HepG2 (cell line): Measurements from ENCODE around the gene RCOR1. TPM values are rescaled to one million over a fixed set of nuclear protein-coding genes. Genes with fewer than 3 reads are reported as not detected.

ENCODE experiments used
- ATAC-seq: fragments of 200-7000 bp; cut with Tn5 transposase; 3 replicates; pipeline ENCODE4 v1.9.1; 2020; ENCODE audit warnings: mild to moderate bottlenecking, moderate library complexity
- BruUV-seq: library from RNA; stranded (reverse); fragments of 400-500 nt; replicated peaks from 2 replicates; lab custom pipeline; 2021; lab: Mats Ljungman, UMichigan
- CTCF ChIA-PET: fragments of 300-600 bp; formaldehyde crosslinking; extraction: SDS; loops from one replicate; lab custom pipeline; 2021; ENCODE audit warnings: low total read pairs, inconsistent platforms, low intra/inter-chr PET ratio; lab: Yijun Ruan, JAX
- POLR2A ChIA-PET: fragments of 350-600 bp; sonication (Branson Sonifier 250); formaldehyde crosslinking; loops from one replicate; lab custom pipeline; 2020; ENCODE audit warnings: antibody characterized with exemption, inconsistent platforms; lab: Yijun Ruan, JAX
- DNase-seq: peaks from one replicate; pipeline ENCODE4 v3.0.0-alpha.2; 2015; ENCODE audit warnings: low spot score
- FAIRE-seq: peaks from 3 replicates; lab custom pipeline; 2011; peaks lifted over from hg19 to GRCh38; lab: Jason Lieb, UNC
- H2AFZ ChIP-seq: one replicate; pipeline ENCODE4 v1.6.1; 2011; ENCODE audit warnings: low read length, inconsistent platforms
- H3K27ac ChIP-seq: fragments of 300-600 bp; 3 replicates; pipeline ENCODE4 v1.8.0; 2011; ENCODE audit warnings: mixed run types, mild to moderate bottlenecking, mixed read lengths, low read length, inconsistent platforms; ENCODE audit not compliant: insufficient read depth; ENCODE audit errors: extremely low read length
- H3K27me3 ChIP-seq, 2 experiments: fragments of 200-600 bp in 1 of 2; 2 replicates in 1 of 2; 3 replicates in 1 of 2; pipeline versions ENCODE4 v1.6.0 to v1.8.0; 2011; ENCODE audit warnings: low read length in 2 of 2, mild to moderate bottlenecking in 2 of 2, moderate library complexity in 2 of 2, inconsistent platforms in 1 of 2; ENCODE audit not compliant: insufficient read depth in 2 of 2, control insufficient read depth in 1 of 2
- H3K36me3 ChIP-seq, 2 experiments: fragments of 200-600 bp in 1 of 2; replicated peaks in 1 of 2; 2 replicates in 1 of 2; 3 replicates in 1 of 2; pipeline versions ENCODE4 v1.5.1 to v1.8.0; 2011; ENCODE audit warnings: low read length in 2 of 2, inconsistent platforms in 1 of 2; ENCODE audit not compliant: insufficient read depth in 2 of 2, control insufficient read depth in 1 of 2
- H3K4me1 ChIP-seq: 2 replicates; pipeline ENCODE4 v1.5.1; 2012; ENCODE audit warnings: low read length, inconsistent platforms; ENCODE audit not compliant: insufficient read depth
- H3K4me2 ChIP-seq: 2 replicates; pipeline ENCODE4 v1.6.0; 2011; ENCODE audit warnings: low read depth, low read length, inconsistent platforms
- H3K4me3 ChIP-seq, 3 experiments: fragments of 200-600 bp in 1 of 3; sonication (generic), shearing (Covaris generic) in 1 of 3; replicated peaks in 1 of 3; 2 replicates each; pipeline ENCODE4 v1.5.1; 2011 to 2016; ENCODE audit warnings: low read length in 3 of 3, inconsistent platforms in 2 of 3, low read depth in 2 of 3, mild to moderate bottlenecking in 2 of 3, control low read depth in 1 of 3, mixed read lengths in 1 of 3; ENCODE audit not compliant: insufficient read depth in 1 of 3
- H3K79me2 ChIP-seq: one replicate; pipeline ENCODE4 v1.6.1; 2011; ENCODE audit warnings: low read length, inconsistent platforms; ENCODE audit not compliant: insufficient read depth
- H3K9ac ChIP-seq: 2 replicates; pipeline ENCODE4 v1.6.0; 2011; ENCODE audit warnings: mild to moderate bottlenecking, low read depth, low read length, inconsistent platforms; ENCODE audit not compliant: insufficient read depth
- H3K9me3 ChIP-seq: 2 replicates; pipeline ENCODE4 v1.5.1; 2012; ENCODE audit warnings: mild to moderate bottlenecking, low read length
- H4K20me1 ChIP-seq: 2 replicates; pipeline ENCODE4 v1.6.0; 2011; ENCODE audit warnings: inconsistent platforms, mild to moderate bottlenecking, low read length, moderate library complexity; ENCODE audit not compliant: insufficient read depth
- NR2F6 ChIP-seq, 2 experiments: IDR thresholded peaks; 2 replicates each; pipeline ENCODE4 v1.6.1; 2016; ENCODE audit warnings: antibody characterized with exemption in 1 of 2, mild to moderate bottlenecking in 1 of 2
- RBM22 ChIP-seq: fragments of 200-400 bp; formaldehyde crosslinking; optimal IDR thresholded peaks from 2 replicates; pipeline ENCODE3; 2017; ENCODE audit warnings: mild to moderate bottlenecking, low read length, moderate library complexity
- ZNF230 ChIP-seq: sonication (generic); formaldehyde crosslinking; IDR thresholded peaks from 2 replicates; pipeline ENCODE4 v1.4.0; 2020; ENCODE audit warnings: mild to moderate bottlenecking, missing genetic modification reagents
- ZNF280D ChIP-seq: sonication (generic); formaldehyde crosslinking; IDR thresholded peaks from 2 replicates; pipeline ENCODE4 v1.5.1; 2020; ENCODE audit warnings: mild to moderate bottlenecking, missing genetic modification reagents
- ZNF572 ChIP-seq: sonication (generic); formaldehyde crosslinking; IDR thresholded peaks from 2 replicates; pipeline ENCODE4 v1.5.1; 2020; ENCODE audit warnings: mild to moderate bottlenecking, missing genetic modification reagents
- ZNF777 ChIP-seq: sonication (generic); formaldehyde crosslinking; IDR thresholded peaks from 2 replicates; pipeline ENCODE4 v1.4.0; 2020; ENCODE audit warnings: missing genetic modification reagents
- WGBS: methylation state at CpG from one replicate; pipeline ENCODE4 v1.1.6; 2017; ENCODE audit warnings: low lambda C conversion rate; 5-methylcytosine and 5-hydroxymethylcytosine counted together
- in situ Hi-C: cut with HindIII; loops from 2 replicates; pipeline ENCODE4 v1.10.0; 2017; ENCODE audit warnings: low pct_unique_long_range_greater_than_20kb; ENCODE audit not compliant: extremely low pct_ligation_motif_present
- intact Hi-C: fragments of 100-400 bp; cut with micrococcal nuclease; formaldehyde crosslinking; loops from one replicate; pipeline ENCODE4 v1.10.0; 2022; ENCODE audit not compliant: unreplicated experiment
- polyA plus RNA-seq, 8 experiments: library from polyadenylated mRNA; depleted of rRNA in 3 of 8; stranded (reverse) in 7 of 8; unstranded in 1 of 8; fragments of >200 nt; fragmentation: Illumina TruSeq in 4 of 8; extraction: Trizol in 4 of 8; gene quantifications; 2 replicates each; pipeline versions ENCODE4 v1.2.1 to v1.2.3, GENCODE V29; 2011 to 2016; ENCODE audit warnings: low read depth in 4 of 8, missing spikeins in 1 of 8, mixed read lengths in 1 of 8; ENCODE audit not compliant: insufficient read depth in 1 of 8
- total RNA-seq, 5 experiments: library from RNA; depleted of rRNA; stranded (reverse); fragments of >200 nt; fragmentation: Illumina TruSeq; extraction: Trizol; gene quantifications; 2 replicates each; pipeline ENCODE4 v1.2.3, GENCODE V29; 2016; ENCODE audit warnings: low read depth in 1 of 5

Gene RCOR1
- total and polyA plus RNA-seq, 2 of the 13 experiments (the other 11 are each of a cell fraction or from before 2014, with no cell fraction given) = 10.2 to 11.1 TPM

GRCh38 chr14:102729268-102729667 lies 136.8 kb downstream of the RCOR1 start:
- ChIA-PET POLR2A (no interaction called here), CTCF (no interaction called here)
- Histone ChIP-seq H4K20me1 (peaks cover 3% of the 10 kb centered on the region; the same call in 1 of the 2 replicates), H3K4me2 (no peak overlapping the region), H3K9me3 (no peaks in the 10 kb centered on the region), H3K27ac (no peak overlapping the region), H3K9ac (no peak overlapping the region), H3K79me2 (no peaks in the 10 kb centered on the region), H3K4me1 (peaks cover 14% of the 10 kb centered on the region), H3K36me3 (peaks cover 16 to 46% of the 10 kb centered on the region in 2 experiments), H3K27me3 (no peaks in the 10 kb centered on the region), H3K4me3 (no peak overlapping the region), H2AFZ (no peak overlapping the region)
- TF ChIP-seq ZNF230 (CRISPR knock-in tag) = no peak
- TF ChIP-seq ZNF280D = no peak
- intact Hi-C loops = loop anchor here (5.0 kb wide), 1 partner anchor 43 kb away; no protein-coding TSS in a partner anchor
- in situ Hi-C loops = no loop called here
- DNase-seq = no peak
- no peak for FAIRE-seq
- no peak for ATAC-seq
- 98% methylated on average over 6 of the region's 6 CpGs for WGBS
- BruUV-seq = no TSS peak

- FAIRE-seq = no peak
- H3K9ac ChIP-seq = no peak overlapping the region
- intact Hi-C loops = loop anchor here (5.0 kb wide), 1 partner anchor 42 kb away; no protein-coding TSS in a partner anchor
- peaks cover 3% of the 10 kb centered on the region; the same call in 1 of the 2 replicates for H4K20me1 ChIP-seq
- peak; percentile 55 for TF ChIP-seq RBM22
- TF ChIP-seq ZNF777 (CRISPR knock-in tag) = no peak
- TF ChIP-seq ZNF572 = no peak
- TF ChIP-seq NR2F6 (IDR thresholded peaks at IDR 0.05) = no peak
- TF ChIP-seq NR2F6 (CRISPR knock-in tag; IDR thresholded peaks at IDR 0.05) = no peak
- TF ChIP-seq, all 625 proteins: peak for 1
- Histone ChIP-seq H3K36me3 (peaks cover 15 to 42% of the 10 kb centered on the region in 2 experiments), H3K79me2 (no peaks in the 10 kb centered on the region), H3K27me3 (no peaks in the 10 kb centered on the region), H3K4me1 (peaks cover 14% of the 10 kb centered on the region), H3K4me2 (no peak overlapping the region), H3K4me3 (no peak overlapping the region), H3K27ac (no peak overlapping the region), H2AFZ (no peak overlapping the region), H3K9me3 (no peaks in the 10 kb centered on the region)
- ChIA-PET POLR2A (no interaction called here), CTCF (no interaction called here)
- no peak for ATAC-seq
- DNase-seq = no peak
- BruUV-seq = no TSS peak
- 95% methylated on average over 8 of the region's 8 CpGs for WGBS
- in situ Hi-C loops = no loop called here
Observed at GRCh38 chr14:102729825-102730224, 137.4 kb downstream of the RCOR1 start.
